ENCODE measurements around the gene GSE1.

GRCh38 chr16:85602402-85603202 lies 10.5 kb upstream of the GSE1 start:
- TF ChIP-seq CTCF (IDR thresholded peaks at IDR 0.05) (no peak), POLR2A (IDR thresholded peaks at IDR 0.05) (no peak)
